ENCODE results near the gene TK2.

Gene TK2

GRCh38 chr16:66495440-66495839 lies 54.5 kb downstream of the TK2 start:
- H3K9me3 ChIP-seq (ENCODE audit: control insufficient read depth, insufficient read depth, low read length) = no peaks in the 10 kb centered on the region; the same call in 1 of the 2 replicates
- H3K4me3 ChIP-seq (ENCODE audit: low read depth, low read length) = no peak overlapping the region
- H3K9ac ChIP-seq (ENCODE audit: low read depth, low read length) = no peak overlapping the region
- H3K4me1 ChIP-seq (ENCODE audit: control insufficient read depth, insufficient read depth, low read length) = no peaks in the 10 kb centered on the region
- no peaks in the 10 kb centered on the region for H3K36me3 ChIP-seq (ENCODE audit: control insufficient read depth, insufficient read depth, low read length)
- H3K27me3 ChIP-seq (ENCODE audit: control insufficient read depth, insufficient read depth, low read length) = no peaks in the 10 kb centered on the region
- H3K27ac ChIP-seq (ENCODE audit: low read depth, low read length) = no peak overlapping the region

GRCh38 chr16:66494916-66495315 lies 55.0 kb downstream of the TK2 start:
- no peaks in the 10 kb centered on the region; the same call in 1 of the 2 replicates for H3K9me3 ChIP-seq (ENCODE audit: control insufficient read depth, insufficient read depth, low read length)
- H3K27ac ChIP-seq (ENCODE audit: low read depth, low read length) = no peak overlapping the region
- no peaks in the 10 kb centered on the region for H3K36me3 ChIP-seq (ENCODE audit: control insufficient read depth, insufficient read depth, low read length)
- H3K9ac ChIP-seq (ENCODE audit: low read depth, low read length) = no peak overlapping the region
- H3K4me1 ChIP-seq (ENCODE audit: control insufficient read depth, insufficient read depth, low read length) = no peaks in the 10 kb centered on the region
- no peak overlapping the region for H3K4me3 ChIP-seq (ENCODE audit: low read depth, low read length)
- H3K27me3 ChIP-seq (ENCODE audit: control insufficient read depth, insufficient read depth, low read length) = no peaks in the 10 kb centered on the region

- no peak overlapping the region for H3K27ac ChIP-seq (ENCODE audit: low read depth, low read length)
- H3K9ac ChIP-seq (ENCODE audit: low read depth, low read length) = no peak overlapping the region
- no peaks in the 10 kb centered on the region for H3K36me3 ChIP-seq (ENCODE audit: control insufficient read depth, insufficient read depth, low read length)
- H3K27me3 ChIP-seq (ENCODE audit: control insufficient read depth, insufficient read depth, low read length) = no peaks in the 10 kb centered on the region
- H3K4me1 ChIP-seq (ENCODE audit: control insufficient read depth, insufficient read depth, low read length) = no peaks in the 10 kb centered on the region
- no peaks in the 10 kb centered on the region; the same call in 1 of the 2 replicates for H3K9me3 ChIP-seq (ENCODE audit: control insufficient read depth, insufficient read depth, low read length)
- H3K4me3 ChIP-seq (ENCODE audit: low read depth, low read length) = no peak overlapping the region
Measured at GRCh38 chr16:66493490-66494401, 56.2 kb downstream of the TK2 start.

- H3K27me3 ChIP-seq (ENCODE audit: control insufficient read depth, insufficient read depth, low read length) = no peaks in the 10 kb centered on the region
- no peak overlapping the region for H3K9ac ChIP-seq (ENCODE audit: low read depth, low read length)
Measured at GRCh38 chr16:66491716-66492064, 58.2 kb downstream of the TK2 start.

GRCh38 chr16:66490774-66491715 lies 58.9 kb downstream of the TK2 start:
- H3K4me3 ChIP-seq (ENCODE audit: low read depth, low read length) = no peak overlapping the region
- H3K4me1 ChIP-seq (ENCODE audit: control insufficient read depth, insufficient read depth, low read length) = no peaks in the 10 kb centered on the region
- no peak overlapping the region for H3K9ac ChIP-seq (ENCODE audit: low read depth, low read length)
- no peaks in the 10 kb centered on the region for H3K27me3 ChIP-seq (ENCODE audit: control insufficient read depth, insufficient read depth, low read length)
- H3K9me3 ChIP-seq (ENCODE audit: control insufficient read depth, insufficient read depth, low read length) = no peaks in the 10 kb centered on the region; the same call in 1 of the 2 replicates
- no peaks in the 10 kb centered on the region for H3K36me3 ChIP-seq (ENCODE audit: control insufficient read depth, insufficient read depth, low read length)
- H3K27ac ChIP-seq (ENCODE audit: low read depth, low read length) = no peak overlapping the region

More at GRCh38 chr16:66491716-66492064, 58.2 kb downstream of the TK2 start:
- Histone ChIP-seq H3K4me1 (ENCODE audit: control insufficient read depth, insufficient read depth, low read length) (no peaks in the 10 kb centered on the region), H3K27ac (ENCODE audit: low read depth, low read length) (no peak overlapping the region), H3K36me3 (ENCODE audit: control insufficient read depth, insufficient read depth, low read length) (no peaks in the 10 kb centered on the region), H3K9me3 (ENCODE audit: control insufficient read depth, insufficient read depth, low read length) (no peaks in the 10 kb centered on the region; the same call in 1 of the 2 replicates), H3K4me3 (ENCODE audit: low read depth, low read length) (no peak overlapping the region)

- H3K9ac ChIP-seq (ENCODE audit: low read depth, low read length) = no peak overlapping the region
- no peak overlapping the region for H3K4me3 ChIP-seq (ENCODE audit: low read depth, low read length)
- H3K9me3 ChIP-seq (ENCODE audit: control insufficient read depth, insufficient read depth, low read length) = no peaks in the 10 kb centered on the region
- no peaks in the 10 kb centered on the region for H3K4me1 ChIP-seq (ENCODE audit: control insufficient read depth, insufficient read depth, low read length)
- no peaks in the 10 kb centered on the region for H3K27me3 ChIP-seq (ENCODE audit: control insufficient read depth, insufficient read depth, low read length)
- H3K36me3 ChIP-seq (ENCODE audit: control insufficient read depth, insufficient read depth, low read length) = no peaks in the 10 kb centered on the region
- H3K27ac ChIP-seq (ENCODE audit: low read depth, low read length) = no peak overlapping the region
Measured at GRCh38 chr16:66489818-66490217, 60.1 kb downstream of the TK2 start.

GRCh38 chr16:66489385-66489784 lies 60.5 kb downstream of the TK2 start:
- H3K36me3 ChIP-seq (ENCODE audit: control insufficient read depth, insufficient read depth, low read length) = no peaks in the 10 kb centered on the region
- no peak overlapping the region for H3K9ac ChIP-seq (ENCODE audit: low read depth, low read length)
- no peaks in the 10 kb centered on the region for H3K9me3 ChIP-seq (ENCODE audit: control insufficient read depth, insufficient read depth, low read length)
- H3K27ac ChIP-seq (ENCODE audit: low read depth, low read length) = no peak overlapping the region
- no peaks in the 10 kb centered on the region for H3K27me3 ChIP-seq (ENCODE audit: control insufficient read depth, insufficient read depth, low read length)
- H3K4me3 ChIP-seq (ENCODE audit: low read depth, low read length) = no peak overlapping the region
- H3K4me1 ChIP-seq (ENCODE audit: control insufficient read depth, insufficient read depth, low read length) = no peaks in the 10 kb centered on the region

GRCh38 chr16:66488505-66488904 lies 61.4 kb downstream of the TK2 start:
- no peak overlapping the region for H3K4me3 ChIP-seq (ENCODE audit: low read depth, low read length)
- no peaks in the 10 kb centered on the region for H3K9me3 ChIP-seq (ENCODE audit: control insufficient read depth, insufficient read depth, low read length)
- H3K36me3 ChIP-seq (ENCODE audit: control insufficient read depth, insufficient read depth, low read length) = no peaks in the 10 kb centered on the region
- no peak overlapping the region for H3K27ac ChIP-seq (ENCODE audit: low read depth, low read length)
- 0 out of 2 replicates have a peak, but pooled peaks cover 2% of the 10 kb centered on the region for H3K4me1 ChIP-seq (ENCODE audit: control insufficient read depth, insufficient read depth, low read length)
- H3K9ac ChIP-seq (ENCODE audit: low read depth, low read length) = no peak overlapping the region
- H3K27me3 ChIP-seq (ENCODE audit: control insufficient read depth, insufficient read depth, low read length) = no peaks in the 10 kb centered on the region

GRCh38 chr16:66487580-66488275 lies 62.2 kb downstream of the TK2 start:
- Histone ChIP-seq H3K4me3 (ENCODE audit: low read depth, low read length) (no peak overlapping the region), H3K9me3 (ENCODE audit: control insufficient read depth, insufficient read depth, low read length) (no peaks in the 10 kb centered on the region), H3K9ac (ENCODE audit: low read depth, low read length) (no peak overlapping the region), H3K27ac (ENCODE audit: low read depth, low read length) (no peak overlapping the region), H3K27me3 (ENCODE audit: control insufficient read depth, insufficient read depth, low read length) (no peaks in the 10 kb centered on the region), H3K36me3 (ENCODE audit: control insufficient read depth, insufficient read depth, low read length) (no peaks in the 10 kb centered on the region), H3K4me1 (ENCODE audit: control insufficient read depth, insufficient read depth, low read length) (0 out of 2 replicates have a peak, but pooled peaks cover 2% of the 10 kb centered on the region)

- no peaks in the 10 kb centered on the region for H3K9me3 ChIP-seq (ENCODE audit: control insufficient read depth, insufficient read depth, low read length)
- H3K36me3 ChIP-seq (ENCODE audit: control insufficient read depth, insufficient read depth, low read length) = no peaks in the 10 kb centered on the region
- 0 out of 2 replicates have a peak, but pooled peaks cover 2% of the 10 kb centered on the region for H3K4me1 ChIP-seq (ENCODE audit: control insufficient read depth, insufficient read depth, low read length)
- H3K9ac ChIP-seq (ENCODE audit: low read depth, low read length) = no peak overlapping the region
- no peaks in the 10 kb centered on the region for H3K27me3 ChIP-seq (ENCODE audit: control insufficient read depth, insufficient read depth, low read length)
- no peak overlapping the region for H3K27ac ChIP-seq (ENCODE audit: low read depth, low read length)
- no peak overlapping the region for H3K4me3 ChIP-seq (ENCODE audit: low read depth, low read length)
Measured at GRCh38 chr16:66486773-66487579, 62.9 kb downstream of the TK2 start.

All from HUES48 (cell line).